GM10248 (cell line): Measurements from ENCODE around the gene CTXN1.

ENCODE experiments used
- CTCF ChIA-PET: fragments of 300-600 bp; sonication (Branson Sonifier 250); formaldehyde crosslinking; extraction: SDS; loops from one replicate; lab custom pipeline; 2021; ENCODE audit warnings: antibody characterized with exemption; lab: Yijun Ruan, JAX
- POLR2A ChIA-PET: fragments of 350-650 bp; sonication (Branson Sonifier 250); formaldehyde crosslinking; extraction: SDS; loops from one replicate; lab custom pipeline; 2020; ENCODE audit warnings: antibody characterized with exemption; lab: Yijun Ruan, JAX
- DNase-seq: peaks from one replicate; pipeline ENCODE4 v3.0.0; 2012; ENCODE audit errors: extremely low spot score
- CTCF ChIP-seq: IDR thresholded peaks from 2 replicates; pipeline ENCODE4 v1.5.1; 2012; ENCODE audit warnings: mild to moderate bottlenecking, low read depth; ENCODE audit errors: extremely low read depth, missing control alignments, control extremely low read depth

Gene CTXN1

GRCh38 chr19:7926021-7926726, at the start of gene CTXN1:
TSS of gene CTXN1 (minus strand) at chr19:7926135. CDS start at chr19:7925538, 597 bp downstream.
- peak; percentile 90 for DNase-seq
- ChIA-PET CTCF (interaction anchor here (1.5 to 7.2 kb wide), 3 partner anchors 9 to 16 kb away, joined by 3 to 90 read pairs (median 5); partner anchors contain the start of gene TIMM44), POLR2A (no interaction called here)
- no peak for TF ChIP-seq CTCF

- CTCF ChIA-PET: interaction anchor here (1.5 to 2.7 kb wide), 3 partner anchors 28 to 39 kb away, joined by 3 to 14 read pairs (median 4); partner anchors contain the start of gene TIMM44
- no peak for TF ChIP-seq CTCF
- DNase-seq: no peak
- POLR2A ChIA-PET: no interaction called here
Measured at GRCh38 chr19:7975037-7975436, 49.1 kb upstream of the CTXN1 start.

DNA sequence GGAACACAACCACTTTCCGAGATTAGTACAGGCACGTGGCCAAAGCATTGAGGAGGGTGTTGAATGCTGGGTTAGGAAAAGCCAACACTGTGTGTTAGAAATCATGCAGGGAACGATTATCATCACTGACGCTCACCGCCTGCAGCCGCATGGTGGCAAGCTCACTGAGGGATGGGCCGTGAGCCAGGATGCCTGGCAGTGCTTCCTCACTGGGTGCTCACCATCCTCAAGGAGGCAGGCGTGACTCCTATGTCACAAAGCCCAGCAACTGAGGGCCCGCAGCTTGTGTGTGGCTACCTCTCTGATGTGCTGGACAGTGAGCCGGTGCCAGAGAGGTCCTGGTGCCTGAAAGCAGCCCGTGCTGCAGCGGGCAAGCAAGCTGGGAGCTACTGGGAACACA, 47.9 kb upstream of the CTXN1 start:
- POLR2A ChIA-PET: interaction anchor here (0.6 kb wide), 1 partner anchor 66 kb away, joined by 5 read pairs; no protein-coding TSS in a partner anchor
- TF ChIP-seq CTCF: no peak
- CTCF ChIA-PET: interaction anchor here (1.3 to 1.9 kb wide), 2 partner anchors 14 to 38 kb away, joined by 4 to 5 read pairs; no protein-coding TSS in a partner anchor
- no peak for DNase-seq

DNA sequence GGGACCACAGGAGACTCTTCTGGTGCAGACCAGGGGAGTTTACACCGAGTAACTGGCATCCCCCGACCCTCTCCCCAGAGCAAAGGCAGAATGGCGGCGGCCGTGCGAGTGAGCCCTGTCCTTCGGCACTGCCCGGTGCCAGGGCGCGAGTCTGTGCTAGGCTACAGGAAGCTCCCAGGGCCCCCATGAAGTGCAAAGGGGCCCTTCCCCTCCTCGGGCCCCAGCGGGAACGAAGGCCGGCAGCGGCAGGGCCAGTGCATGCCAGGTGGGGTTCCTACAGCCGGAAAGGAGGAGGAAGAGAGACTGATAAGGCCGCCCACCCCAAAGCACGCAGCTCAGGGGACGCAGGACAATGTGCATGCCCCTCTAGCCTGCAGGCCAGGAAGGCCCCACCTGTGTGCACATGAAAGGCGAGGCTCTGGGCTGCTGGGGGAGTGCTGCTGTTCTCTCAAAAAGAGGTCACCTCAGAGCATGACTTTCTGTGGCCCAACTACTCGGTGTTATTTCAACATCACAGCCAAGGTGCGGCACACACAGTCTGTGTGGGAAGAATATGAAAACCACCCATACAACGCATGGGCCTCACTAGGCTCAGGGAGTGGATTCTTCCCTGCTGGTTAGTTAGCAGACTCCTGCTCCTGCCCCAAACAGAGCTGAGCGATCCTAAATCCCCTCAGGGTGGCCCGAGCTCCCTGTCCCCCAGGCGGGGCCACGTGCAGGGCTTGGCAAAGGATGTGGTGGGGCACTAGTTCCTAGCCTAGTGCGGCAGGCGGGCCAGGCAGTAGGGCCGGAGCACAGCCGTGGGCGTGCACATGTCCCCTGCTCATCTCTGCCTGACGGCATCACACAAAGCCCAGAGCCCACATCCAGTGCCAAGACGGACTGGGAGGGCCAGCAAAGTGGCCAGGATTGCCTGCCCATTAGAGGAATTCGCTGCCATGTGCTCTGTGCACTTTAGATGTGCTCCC, 45.9 kb upstream of the CTXN1 start:
- POLR2A ChIA-PET: no interaction called here
- no peak for DNase-seq
- no peak for TF ChIP-seq CTCF
- CTCF ChIA-PET: interaction anchor here (1.3 to 3.4 kb wide), 6 partner anchors 12 to 272 kb away, joined by 3 to 30 read pairs (median 6); partner anchors contain the start of gene TIMM44

GRCh38 chr19:7970716-7971448, 44.9 kb upstream of the CTXN1 start:
- CTCF ChIA-PET: interaction anchor here (0.6 to 3.4 kb wide), 15 partner anchors 10 to 281 kb away, joined by 3 to 30 read pairs (median 5); partner anchors contain the start of genes ELAVL1 and TIMM44
- DNase-seq: peak; percentile 60
- peak; percentile 71 for TF ChIP-seq CTCF
- POLR2A ChIA-PET: no interaction called here
